Fibroblast of pulmonary artery (primary cell): ENCODE measurements around the gene A1BG.
"Not testable (repeated sequence)": the region's sequence is repeated elsewhere in the genome, so short reads cannot be mapped to it uniquely, and the experiment has no call there.

ENCODE experiments used
- DNase-seq: peaks from one replicate; pipeline ENCODE4 v3.0.0-alpha.2; 2010; ENCODE audit warnings: low read depth
- H3K4me3 ChIP-seq: replicated peaks from 2 replicates; pipeline ENCODE4 v1.5.1; 2011; ENCODE audit warnings: low read depth, mild to moderate bottlenecking, control low read depth, low read length, moderate library complexity
- TF ChIP-seq, protein P1 (sequence below): IDR thresholded peaks from 2 replicates; pipeline ENCODE4 v1.5.1; 2011; ENCODE audit warnings: mild to moderate bottlenecking, control low read depth, low read length, inconsistent platforms; ENCODE audit errors: missing control alignments

A1BG gene

DNA sequence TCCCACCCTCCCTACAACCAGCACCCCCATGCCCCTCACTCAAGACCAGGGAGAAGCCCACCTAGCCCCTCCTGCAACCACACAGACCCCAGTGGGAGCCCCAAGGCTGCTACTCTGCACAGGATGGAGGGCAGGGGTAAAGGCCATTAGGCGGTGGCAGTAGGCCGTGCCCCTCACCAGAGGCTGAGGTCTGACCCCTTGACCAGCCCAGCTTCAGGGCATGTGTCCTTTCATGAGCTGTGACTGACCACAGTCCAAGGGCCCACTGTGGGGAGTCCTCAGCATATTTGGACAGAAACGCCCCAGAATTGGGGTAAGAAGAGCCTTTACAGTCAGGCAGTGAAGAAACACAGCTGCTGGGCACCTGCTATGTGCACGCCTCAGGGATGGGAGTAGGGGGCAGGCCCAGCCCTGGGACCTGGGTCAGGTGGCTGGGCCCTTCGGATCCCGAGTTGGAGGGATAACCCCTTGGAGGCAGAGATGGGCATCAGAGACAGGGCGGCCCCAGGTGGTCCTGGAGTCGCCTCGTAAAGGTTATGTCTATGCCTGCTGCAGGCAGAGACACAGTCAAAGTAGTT, 32.1 kb upstream of the A1BG start:
- TF ChIP-seq, protein P1, sequence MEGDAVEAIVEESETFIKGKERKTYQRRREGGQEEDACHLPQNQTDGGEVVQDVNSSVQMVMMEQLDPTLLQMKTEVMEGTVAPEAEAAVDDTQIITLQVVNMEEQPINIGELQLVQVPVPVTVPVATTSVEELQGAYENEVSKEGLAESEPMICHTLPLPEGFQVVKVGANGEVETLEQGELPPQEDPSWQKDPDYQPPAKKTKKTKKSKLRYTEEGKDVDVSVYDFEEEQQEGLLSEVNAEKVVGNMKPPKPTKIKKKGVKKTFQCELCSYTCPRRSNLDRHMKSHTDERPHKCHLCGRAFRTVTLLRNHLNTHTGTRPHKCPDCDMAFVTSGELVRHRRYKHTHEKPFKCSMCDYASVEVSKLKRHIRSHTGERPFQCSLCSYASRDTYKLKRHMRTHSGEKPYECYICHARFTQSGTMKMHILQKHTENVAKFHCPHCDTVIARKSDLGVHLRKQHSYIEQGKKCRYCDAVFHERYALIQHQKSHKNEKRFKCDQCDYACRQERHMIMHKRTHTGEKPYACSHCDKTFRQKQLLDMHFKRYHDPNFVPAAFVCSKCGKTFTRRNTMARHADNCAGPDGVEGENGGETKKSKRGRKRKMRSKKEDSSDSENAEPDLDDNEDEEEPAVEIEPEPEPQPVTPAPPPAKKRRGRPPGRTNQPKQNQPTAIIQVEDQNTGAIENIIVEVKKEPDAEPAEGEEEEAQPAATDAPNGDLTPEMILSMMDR, result no peak
- peak overlapping the region; percentile 85 for H3K4me3 ChIP-seq
- no peak for DNase-seq

DNA sequence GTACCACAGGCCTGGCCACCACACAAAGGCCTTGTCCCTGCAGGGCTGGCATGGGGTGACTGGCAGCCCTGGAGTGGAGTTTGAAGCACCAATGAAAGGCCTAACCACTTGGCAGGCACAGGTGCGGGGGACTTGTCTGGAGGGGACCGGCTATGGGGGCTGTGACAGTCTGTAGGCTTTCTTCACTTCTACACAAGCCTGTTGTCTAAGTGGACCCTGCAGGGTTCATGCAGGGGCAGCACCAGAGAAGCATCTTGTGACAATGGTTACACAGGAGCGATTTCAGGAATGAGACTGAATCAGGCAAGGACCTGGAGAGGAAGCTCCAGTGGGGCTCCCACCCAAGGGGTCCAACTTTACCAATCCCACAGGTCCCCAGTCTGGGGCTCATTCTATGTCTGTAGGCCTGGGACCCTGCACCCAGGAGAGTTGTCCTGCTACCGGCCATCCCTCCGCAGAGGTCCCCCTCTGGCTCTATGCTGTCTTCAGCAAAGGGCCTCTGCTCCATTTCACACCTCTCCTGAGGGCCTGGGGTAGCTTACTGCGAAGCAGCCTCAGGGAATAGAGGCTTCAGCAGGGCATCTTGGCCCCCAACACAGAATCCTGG, 29.8 kb upstream of the A1BG start:
- TF ChIP-seq, protein P1, result no peak
- no peak overlapping the region for H3K4me3 ChIP-seq
- DNase-seq, result no peak

DNA sequence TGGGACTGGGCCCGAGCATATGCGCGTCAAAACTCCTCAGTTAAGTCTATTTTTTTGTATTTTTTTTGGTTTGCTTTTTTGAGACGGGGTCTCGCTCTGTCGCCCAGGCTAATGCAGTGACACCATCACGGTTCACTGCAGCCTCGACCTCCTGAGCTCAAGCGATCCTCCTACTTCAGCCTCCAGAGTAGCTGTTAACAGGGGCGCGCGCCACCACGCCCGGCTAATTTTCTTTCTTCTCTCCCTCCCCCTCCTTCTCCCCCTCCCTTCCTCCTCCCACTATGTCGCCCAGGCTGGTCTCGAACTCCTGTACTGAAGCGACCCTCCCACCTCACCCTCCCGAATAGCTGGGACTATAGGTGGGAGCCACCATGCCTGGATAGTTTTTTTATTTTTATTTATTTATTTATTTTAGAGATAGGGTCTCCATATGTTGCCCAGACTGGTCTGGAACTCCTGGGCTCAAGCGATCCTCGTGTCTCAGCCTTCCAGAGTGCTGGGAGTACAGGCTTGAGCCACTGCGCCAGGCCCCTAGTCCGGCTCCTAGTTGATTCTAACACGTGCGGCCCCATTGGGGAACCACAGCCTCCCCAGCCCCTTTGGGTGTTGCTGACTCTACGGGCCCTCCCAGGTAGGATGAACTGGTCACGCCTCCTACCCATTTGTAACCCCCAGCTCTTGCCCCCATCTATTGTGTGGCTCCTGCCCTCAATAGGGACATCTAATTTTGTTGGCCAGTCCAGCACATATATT, 28.3 kb upstream of the A1BG start:
- H3K4me3 ChIP-seq, result peak overlapping the region; percentile 86
- no peak for DNase-seq
- TF ChIP-seq, protein P1, result no peak

DNA sequence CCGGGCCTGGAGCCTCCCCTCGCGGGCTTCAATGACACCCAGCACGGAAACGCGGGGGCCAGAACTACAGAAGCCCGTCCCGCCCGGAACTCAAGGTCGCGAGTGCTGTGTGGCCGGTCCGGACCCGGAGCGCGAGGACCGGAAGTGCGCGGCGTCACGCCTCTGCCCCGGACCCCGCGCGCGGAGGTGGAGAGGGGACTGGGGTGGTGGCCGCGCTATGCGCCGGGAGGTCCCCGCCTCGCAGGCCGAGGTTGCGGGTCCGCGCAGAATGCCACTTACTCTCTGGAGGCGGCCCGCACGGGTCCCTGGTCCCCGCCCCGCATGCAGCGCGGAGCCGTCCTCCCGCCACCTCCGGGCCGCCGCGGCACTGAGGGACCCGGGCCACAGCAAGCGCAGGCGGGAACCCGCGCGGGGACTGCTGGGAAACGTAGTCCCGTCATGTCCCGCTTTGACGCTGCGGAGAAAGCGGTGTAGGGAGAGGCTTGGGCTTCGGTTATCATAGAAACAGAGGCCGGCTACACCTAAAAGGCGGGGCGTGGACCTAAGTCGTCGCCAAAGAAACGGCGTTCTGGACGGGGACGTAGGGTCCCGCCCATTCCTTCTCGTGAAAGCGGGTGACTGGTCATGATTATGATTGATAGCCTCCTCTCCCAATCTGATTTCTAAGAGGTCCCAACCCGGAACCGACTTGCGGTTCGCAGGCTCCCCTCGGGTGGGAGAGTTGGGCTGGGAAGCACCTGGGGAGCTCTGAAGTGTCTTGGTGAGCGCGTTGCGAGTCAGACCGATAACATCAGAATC, 27.6 kb upstream of the A1BG start, which contains the start of gene ZNF837:
Gene ZNF837, minus strand, starts transcription at position 369 of the 798 bp plus-strand sequence. CDS start 11,698 bp downstream, outside the sequence.
- DNase-seq, result peak; percentile 100
- TF ChIP-seq, protein P1, result no peak

DNA sequence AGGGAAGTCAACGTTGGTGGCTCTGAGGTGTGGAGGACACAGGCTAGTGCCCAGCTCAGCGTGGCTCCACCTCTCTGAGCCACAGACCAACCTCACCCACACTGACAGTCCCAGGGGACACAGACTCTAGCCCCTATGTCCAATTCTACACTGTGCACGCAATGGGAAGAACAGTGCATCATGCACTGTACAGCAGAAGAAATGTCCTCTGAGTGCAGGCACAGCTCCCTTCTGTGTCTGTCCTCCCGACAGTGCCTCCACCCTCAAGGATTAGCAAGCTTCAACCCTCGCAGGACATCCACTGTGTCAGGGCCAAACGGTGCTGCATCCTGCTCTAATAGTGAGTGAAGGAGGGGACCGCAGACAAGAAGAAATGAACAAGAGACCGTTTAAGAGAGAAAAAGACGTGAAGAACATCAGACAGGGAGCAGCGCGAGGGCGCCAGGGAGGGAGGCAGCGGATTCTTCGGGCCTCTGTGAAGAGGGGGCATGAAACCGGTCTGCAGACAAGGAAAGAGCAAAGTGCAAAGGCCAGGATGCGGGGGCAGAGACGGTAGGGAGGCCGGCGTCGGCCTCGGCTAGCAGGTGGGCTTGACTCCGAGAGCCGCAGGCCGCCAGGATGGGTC, 26.9 kb upstream of the A1BG start:
- H3K4me3 ChIP-seq, result peak overlapping the region; percentile 86
- TF ChIP-seq, protein P1, result no peak
- DNase-seq, result no peak

More for the DNA sequence above, 27.6 kb upstream of the A1BG start, which contains the start of gene ZNF837:
- H3K4me3 ChIP-seq, result peak within 1 kb of the TSS; percentile 86

DNA sequence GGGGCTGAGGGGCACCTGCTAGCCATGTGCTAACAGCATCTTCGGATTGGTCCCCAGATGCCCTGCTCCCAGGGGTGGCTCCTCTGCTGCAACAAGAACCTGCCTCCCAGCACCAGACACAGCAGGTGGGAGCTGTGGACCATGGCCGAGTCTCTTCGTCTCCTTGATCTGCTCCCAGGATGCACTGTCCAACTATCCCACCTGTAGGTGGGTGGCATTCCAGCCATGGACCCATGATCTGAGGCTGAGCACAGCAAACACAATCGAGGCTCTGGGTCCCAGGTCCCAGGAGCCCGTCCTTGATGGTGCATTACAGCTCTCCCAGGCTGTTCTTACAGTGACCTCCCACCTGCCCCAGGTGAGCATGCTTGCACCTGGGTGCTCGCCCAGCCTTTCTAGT, 26.0 kb upstream of the A1BG start:
- no peak for DNase-seq
- TF ChIP-seq, protein P1, result no peak
- H3K4me3 ChIP-seq, result no peak overlapping the region

DNA sequence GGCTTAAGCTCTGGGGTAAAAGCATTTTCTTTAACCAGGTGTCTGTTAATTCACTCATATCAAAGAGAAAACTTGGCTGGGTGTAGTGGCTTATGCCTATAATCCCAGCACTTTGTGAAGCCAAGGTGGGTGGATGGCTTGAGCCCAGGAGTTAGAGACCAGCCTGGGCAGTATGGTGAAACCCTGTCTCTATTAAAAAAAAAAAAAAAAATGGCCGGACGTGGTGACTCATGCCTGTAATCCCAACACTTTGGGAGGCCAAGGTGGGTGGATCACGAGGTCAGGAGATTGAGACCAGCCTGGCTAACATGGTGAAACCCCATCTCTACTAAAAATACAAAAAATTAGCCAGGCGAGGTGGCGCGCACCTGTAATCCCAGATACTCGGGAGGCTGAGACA, 23.4 kb upstream of the A1BG start:
- peak; percentile 45 for DNase-seq
- not testable (repeated sequence) for H3K4me3 ChIP-seq
